Osteocyte (in vitro differentiated cells): ENCODE measurements around the gene ZNF764. TPM values are rescaled to one million over a fixed set of nuclear protein-coding genes. Genes with fewer than 3 reads are reported as not detected.
"Not testable (repeated sequence)": the region's sequence is repeated elsewhere in the genome, so short reads cannot be mapped to it uniquely, and the experiment has no call there.

Experiments used
- DNase-seq: peaks from one replicate; pipeline ENCODE4 v3.0.0; 2021; ENCODE audit warnings: mixed read lengths; ENCODE audit not compliant: unreplicated experiment; ENCODE audit errors: extremely low spot score
- H3K27ac Mint-ChIP-seq: one replicate; pipeline ENCODE4 v1.8.0; 2021; ENCODE audit warnings: mild to moderate bottlenecking, mixed read lengths; ENCODE audit not compliant: unreplicated experiment
- H3K27me3 Mint-ChIP-seq: one replicate; pipeline ENCODE4 v1.8.0; 2021; ENCODE audit warnings: mixed read lengths; ENCODE audit not compliant: unreplicated experiment
- H3K36me3 Mint-ChIP-seq: one replicate; pipeline ENCODE4 v1.8.0; 2021; ENCODE audit warnings: mixed read lengths; ENCODE audit not compliant: unreplicated experiment
- H3K4me1 Mint-ChIP-seq: one replicate; pipeline ENCODE4 v1.8.0; 2021; ENCODE audit warnings: mixed read lengths; ENCODE audit not compliant: unreplicated experiment
- H3K4me3 Mint-ChIP-seq: one replicate; pipeline ENCODE4 v1.8.0; 2021; ENCODE audit warnings: mild to moderate bottlenecking, moderate library complexity, mixed read lengths; ENCODE audit not compliant: unreplicated experiment
- H3K9me3 Mint-ChIP-seq: one replicate; pipeline ENCODE4 v1.8.0; 2021; ENCODE audit warnings: mixed read lengths; ENCODE audit not compliant: unreplicated experiment
- total RNA-seq: library from RNA; stranded (reverse); gene quantifications from 2 replicates; pipeline ENCODE4 v1.2.1, GENCODE V29; 2021
- TF ChIP-seq, protein P1 (sequence below): fragments of 200-600 bp; sonication (generic); IDR thresholded peaks from 2 replicates; pipeline ENCODE4 v1.5.0; 2021; ENCODE audit warnings: antibody characterized with exemption, mild to moderate bottlenecking, moderate library complexity

ZNF764 gene
- total RNA-seq, 1 donor from 2014 or later, result 12.1 TPM

GRCh38 chr16:30602616-30603277 is 44.6 kb upstream of the ZNF764 start:
- TF ChIP-seq, protein P1, sequence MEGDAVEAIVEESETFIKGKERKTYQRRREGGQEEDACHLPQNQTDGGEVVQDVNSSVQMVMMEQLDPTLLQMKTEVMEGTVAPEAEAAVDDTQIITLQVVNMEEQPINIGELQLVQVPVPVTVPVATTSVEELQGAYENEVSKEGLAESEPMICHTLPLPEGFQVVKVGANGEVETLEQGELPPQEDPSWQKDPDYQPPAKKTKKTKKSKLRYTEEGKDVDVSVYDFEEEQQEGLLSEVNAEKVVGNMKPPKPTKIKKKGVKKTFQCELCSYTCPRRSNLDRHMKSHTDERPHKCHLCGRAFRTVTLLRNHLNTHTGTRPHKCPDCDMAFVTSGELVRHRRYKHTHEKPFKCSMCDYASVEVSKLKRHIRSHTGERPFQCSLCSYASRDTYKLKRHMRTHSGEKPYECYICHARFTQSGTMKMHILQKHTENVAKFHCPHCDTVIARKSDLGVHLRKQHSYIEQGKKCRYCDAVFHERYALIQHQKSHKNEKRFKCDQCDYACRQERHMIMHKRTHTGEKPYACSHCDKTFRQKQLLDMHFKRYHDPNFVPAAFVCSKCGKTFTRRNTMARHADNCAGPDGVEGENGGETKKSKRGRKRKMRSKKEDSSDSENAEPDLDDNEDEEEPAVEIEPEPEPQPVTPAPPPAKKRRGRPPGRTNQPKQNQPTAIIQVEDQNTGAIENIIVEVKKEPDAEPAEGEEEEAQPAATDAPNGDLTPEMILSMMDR, result no peak
- Mint-ChIP-seq H3K27ac (no peak overlapping the region), H3K4me3 (no peak overlapping the region), H3K9me3 (no peaks in the 10 kb centered on the region), H3K4me1 (no peaks in the 10 kb centered on the region), H3K27me3 (no peaks in the 10 kb centered on the region), H3K36me3 (peaks cover 32% of the 10 kb centered on the region)
- DNase-seq, result no peak

GRCh38 chr16:30601966-30602365 is 43.8 kb upstream of the ZNF764 start:
- H3K27ac Mint-ChIP-seq, result no peak overlapping the region
- TF ChIP-seq, protein P1, result no peak
- H3K4me1 Mint-ChIP-seq, result no peaks in the 10 kb centered on the region

DNA sequence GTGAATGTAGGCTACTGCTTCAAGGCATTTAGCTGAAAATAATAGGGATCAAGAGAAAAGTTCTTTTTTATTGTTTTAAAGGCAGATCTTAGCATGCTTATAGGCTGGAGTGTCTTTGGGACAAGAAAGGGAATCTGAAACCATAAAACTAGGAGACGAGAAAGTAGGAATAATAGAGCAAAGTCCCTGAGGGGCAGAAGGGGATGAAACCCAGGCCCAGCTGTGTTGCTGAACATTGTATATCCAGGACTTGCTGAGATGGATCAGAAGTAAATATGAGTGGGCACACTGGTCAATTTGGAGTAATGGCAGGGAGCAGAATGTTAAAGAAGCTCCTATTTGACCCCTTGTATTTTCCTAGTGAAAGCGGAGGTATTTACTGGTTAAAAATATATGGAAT is 42.8 kb upstream of the ZNF764 start:
- Mint-ChIP-seq H3K27me3 (no peaks in the 10 kb centered on the region), H3K4me1 (no peaks in the 10 kb centered on the region), H3K9me3 (no peaks in the 10 kb centered on the region), H3K27ac (no peak overlapping the region), H3K36me3 (peaks cover 21% of the 10 kb centered on the region), H3K4me3 (no peak overlapping the region)
- DNase-seq, result no peak
- TF ChIP-seq, protein P1, result no peak

More at GRCh38 chr16:30601966-30602365, 43.8 kb upstream of the ZNF764 start:
- Mint-ChIP-seq H3K9me3 (no peaks in the 10 kb centered on the region), H3K4me3 (no peak overlapping the region), H3K36me3 (peaks cover 28% of the 10 kb centered on the region), H3K27me3 (no peaks in the 10 kb centered on the region)
- DNase-seq, result no peak

DNA sequence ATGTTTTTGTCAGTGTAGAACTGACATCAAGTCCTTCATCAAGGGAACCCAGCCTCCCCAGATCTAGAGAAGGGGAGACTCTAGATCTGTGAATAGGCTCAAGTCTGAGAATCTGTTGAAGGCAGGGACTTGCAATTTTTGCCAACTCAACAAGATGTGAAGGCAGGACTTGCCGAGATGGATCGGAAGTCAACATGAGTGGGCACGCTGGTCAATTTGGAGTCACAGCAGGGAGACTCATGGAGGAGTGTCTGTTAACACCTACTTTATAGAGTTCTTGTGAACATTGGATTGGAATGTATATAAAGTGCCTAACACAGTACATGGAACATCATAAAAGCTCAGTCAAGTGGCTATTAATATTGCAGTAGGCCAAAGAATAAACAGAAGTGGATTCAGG is 42.0 kb upstream of the ZNF764 start:
- H3K36me3 Mint-ChIP-seq, result peaks cover 17% of the 10 kb centered on the region
- no peaks in the 10 kb centered on the region for H3K27me3 Mint-ChIP-seq
- no peak overlapping the region for H3K4me3 Mint-ChIP-seq

DNA sequence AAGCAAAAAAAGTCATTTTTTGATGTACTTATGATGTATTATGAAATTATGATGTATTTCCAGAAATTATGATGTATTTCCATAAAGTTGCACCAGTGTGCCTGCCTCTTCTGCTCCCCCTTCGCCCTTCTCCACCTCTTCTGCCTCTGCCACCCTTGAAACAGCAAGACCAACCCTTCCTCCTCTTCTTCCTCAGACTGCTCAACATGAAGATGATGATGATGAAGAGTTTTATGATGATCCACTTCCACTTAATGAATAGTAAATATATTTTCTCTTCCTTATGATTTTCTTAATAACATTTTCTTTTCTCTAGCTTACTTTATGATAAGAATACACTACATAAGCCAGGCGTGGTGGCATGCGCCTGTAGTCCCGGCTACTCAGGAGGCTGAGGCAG is 34.7 kb upstream of the ZNF764 start:
- H3K4me1 Mint-ChIP-seq, result no peaks in the 10 kb centered on the region
- no peak overlapping the region for H3K27ac Mint-ChIP-seq
- no peak for DNase-seq
- H3K4me3 Mint-ChIP-seq, result no peak overlapping the region
- TF ChIP-seq, protein P1, result no peak
- peaks cover 6% of the 10 kb centered on the region for H3K9me3 Mint-ChIP-seq
- H3K27me3 Mint-ChIP-seq, result no peaks in the 10 kb centered on the region
- H3K36me3 Mint-ChIP-seq, result no peaks in the 10 kb centered on the region

More for the DNA sequence above, 42.0 kb upstream of the ZNF764 start:
- Mint-ChIP-seq H3K9me3 (no peaks in the 10 kb centered on the region), H3K27ac (no peak overlapping the region), H3K4me1 (no peaks in the 10 kb centered on the region)
- DNase-seq, result no peak
- TF ChIP-seq, protein P1, result no peak

DNA sequence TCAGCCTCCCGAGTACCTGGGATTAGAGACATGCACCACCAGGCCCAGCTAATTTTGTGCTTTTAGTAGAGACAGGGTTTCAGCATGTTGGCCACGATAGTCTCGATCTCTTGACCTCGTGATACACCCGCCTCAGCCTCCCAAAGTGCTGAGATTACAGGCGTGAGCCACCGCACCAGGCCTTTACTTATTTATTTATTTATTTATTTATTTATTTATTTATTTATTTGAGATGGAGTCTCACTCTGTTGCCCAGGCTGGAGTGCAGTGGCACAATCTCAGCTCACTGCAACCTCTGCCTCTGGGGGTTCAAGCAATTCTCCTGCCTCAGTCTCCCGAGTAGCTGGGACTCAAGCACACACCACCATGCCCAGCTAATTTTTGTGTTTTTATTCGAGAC is 32.7 kb upstream of the ZNF764 start:
- H3K36me3 Mint-ChIP-seq, DNase-seq, H3K9me3 Mint-ChIP-seq, H3K27me3 Mint-ChIP-seq, H3K4me1 Mint-ChIP-seq, H3K27ac Mint-ChIP-seq, H3K4me3 Mint-ChIP-seq: not testable (repeated sequence)

DNA sequence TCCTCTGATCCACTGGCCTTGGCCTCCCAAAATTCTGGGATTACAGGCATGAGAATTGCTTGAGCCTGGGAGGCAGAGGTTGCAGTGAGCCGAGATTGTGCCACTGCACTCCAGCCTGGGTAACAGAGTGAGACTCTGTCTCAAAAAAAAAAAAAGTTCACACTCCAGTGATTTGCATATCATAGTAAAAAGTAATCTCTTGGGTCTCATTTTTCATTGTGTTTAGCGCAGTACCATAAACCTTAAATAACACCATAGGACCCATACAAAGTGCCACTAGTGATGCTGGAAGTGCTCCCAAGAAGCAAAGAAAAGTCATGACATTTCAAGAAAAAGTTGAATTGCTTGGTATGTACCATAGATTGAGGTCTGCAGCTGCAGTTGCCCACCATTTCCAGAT is 31.4 kb upstream of the ZNF764 start:
- not testable (repeated sequence) for H3K9me3 Mint-ChIP-seq, H3K36me3 Mint-ChIP-seq, H3K27me3 Mint-ChIP-seq, H3K4me1 Mint-ChIP-seq, DNase-seq, H3K27ac Mint-ChIP-seq, H3K4me3 Mint-ChIP-seq
